C4-2B (cell line): ENCODE measurements around the gene SLIT3.

Experiments used
- CTCF ChIP-seq: fragments of 450-650 bp; conservative IDR thresholded peaks from 2 replicates; pipeline ENCODE4 v1.5.1; 2017; ENCODE audit warnings: mild to moderate bottlenecking
- ZFX ChIP-seq: fragments of 450-650 bp; IDR thresholded peaks from 2 replicates; pipeline ENCODE4 v1.6.1; 2017

GRCh38 chr5:169341556-169341955 lies 40.6 kb upstream of the SLIT3 start:
- TF ChIP-seq CTCF (no peak), ZFX (no peak)
